Left ventricle myocardium inferior (tissue), 1 donor: ENCODE measurements around the gene COL7A1. TPM values are rescaled to one million over a fixed set of nuclear protein-coding genes. Genes with fewer than 3 reads are reported as not detected.

Experiments
- DNase-seq: peaks from one replicate; pipeline ENCODE4 v3.0.0-alpha.2; 2020
- H3K27ac ChIP-seq: fragments of 200-600 bp; replicated peaks from 2 replicates; pipeline ENCODE4 v1.8.0; 2021
- H3K27me3 ChIP-seq: fragments of 200-600 bp; 2 replicates; pipeline ENCODE4 v1.8.0; 2021; ENCODE audit warnings: low read depth
- H3K36me3 ChIP-seq: fragments of 200-600 bp; 2 replicates; pipeline ENCODE4 v1.8.0; 2021
- H3K4me1 ChIP-seq: fragments of 200-600 bp; 2 replicates; pipeline ENCODE4 v1.8.0; 2021
- H3K4me3 ChIP-seq: fragments of 200-600 bp; 2 replicates; pipeline ENCODE4 v1.8.0; 2021; ENCODE audit warnings: mild to moderate bottlenecking, moderate library complexity
- H3K9me3 ChIP-seq: fragments of 200-600 bp; replicated peaks from 2 replicates; pipeline ENCODE4 v1.8.0; 2021
- intact Hi-C: fragments of 100-400 bp; cut with micrococcal nuclease; formaldehyde crosslinking; loops from one replicate; pipeline ENCODE4 v1.11.0; 2022
- total RNA-seq: library from RNA; stranded (reverse); fragmentation: NEBNext Ultra II Directional; extraction: Animal tissue kit (Norgen Biotek cat#: 25700); gene quantifications from one replicate; pipeline ENCODE4 v1.2.1, GENCODE V29; 2021
- TF ChIP-seq, protein P1 (sequence below): fragments of 200-600 bp; IDR thresholded peaks from 2 replicates; pipeline ENCODE4 v1.8.0; 2021; ENCODE audit warnings: antibody characterized with exemption, mild to moderate bottlenecking, borderline replicate concordance
- donor health status: DM: no; HTN: yes; CAD: no; lungs with severe emphysema.

The COL7A1 gene
- total RNA-seq, 1 donor from 2014 or later = 24.4 TPM

GRCh38 chr3:48597408-48597800 lies 2.3 kb upstream of the COL7A1 start:
- TF ChIP-seq, protein P1, sequence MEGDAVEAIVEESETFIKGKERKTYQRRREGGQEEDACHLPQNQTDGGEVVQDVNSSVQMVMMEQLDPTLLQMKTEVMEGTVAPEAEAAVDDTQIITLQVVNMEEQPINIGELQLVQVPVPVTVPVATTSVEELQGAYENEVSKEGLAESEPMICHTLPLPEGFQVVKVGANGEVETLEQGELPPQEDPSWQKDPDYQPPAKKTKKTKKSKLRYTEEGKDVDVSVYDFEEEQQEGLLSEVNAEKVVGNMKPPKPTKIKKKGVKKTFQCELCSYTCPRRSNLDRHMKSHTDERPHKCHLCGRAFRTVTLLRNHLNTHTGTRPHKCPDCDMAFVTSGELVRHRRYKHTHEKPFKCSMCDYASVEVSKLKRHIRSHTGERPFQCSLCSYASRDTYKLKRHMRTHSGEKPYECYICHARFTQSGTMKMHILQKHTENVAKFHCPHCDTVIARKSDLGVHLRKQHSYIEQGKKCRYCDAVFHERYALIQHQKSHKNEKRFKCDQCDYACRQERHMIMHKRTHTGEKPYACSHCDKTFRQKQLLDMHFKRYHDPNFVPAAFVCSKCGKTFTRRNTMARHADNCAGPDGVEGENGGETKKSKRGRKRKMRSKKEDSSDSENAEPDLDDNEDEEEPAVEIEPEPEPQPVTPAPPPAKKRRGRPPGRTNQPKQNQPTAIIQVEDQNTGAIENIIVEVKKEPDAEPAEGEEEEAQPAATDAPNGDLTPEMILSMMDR = no peak
- H3K27ac ChIP-seq = peak overlapping the region; percentile 95
- peaks cover 36% of the 10 kb centered on the region for H3K36me3 ChIP-seq
- intact Hi-C loops = no loop called here
- no peaks in the 10 kb centered on the region for H3K9me3 ChIP-seq
- peak overlapping the region; percentile 2 for H3K4me3 ChIP-seq
- peaks cover 82% of the 10 kb centered on the region for H3K4me1 ChIP-seq
- no peak for DNase-seq
- H3K27me3 ChIP-seq = peaks cover 10% of the 10 kb centered on the region

DNA sequence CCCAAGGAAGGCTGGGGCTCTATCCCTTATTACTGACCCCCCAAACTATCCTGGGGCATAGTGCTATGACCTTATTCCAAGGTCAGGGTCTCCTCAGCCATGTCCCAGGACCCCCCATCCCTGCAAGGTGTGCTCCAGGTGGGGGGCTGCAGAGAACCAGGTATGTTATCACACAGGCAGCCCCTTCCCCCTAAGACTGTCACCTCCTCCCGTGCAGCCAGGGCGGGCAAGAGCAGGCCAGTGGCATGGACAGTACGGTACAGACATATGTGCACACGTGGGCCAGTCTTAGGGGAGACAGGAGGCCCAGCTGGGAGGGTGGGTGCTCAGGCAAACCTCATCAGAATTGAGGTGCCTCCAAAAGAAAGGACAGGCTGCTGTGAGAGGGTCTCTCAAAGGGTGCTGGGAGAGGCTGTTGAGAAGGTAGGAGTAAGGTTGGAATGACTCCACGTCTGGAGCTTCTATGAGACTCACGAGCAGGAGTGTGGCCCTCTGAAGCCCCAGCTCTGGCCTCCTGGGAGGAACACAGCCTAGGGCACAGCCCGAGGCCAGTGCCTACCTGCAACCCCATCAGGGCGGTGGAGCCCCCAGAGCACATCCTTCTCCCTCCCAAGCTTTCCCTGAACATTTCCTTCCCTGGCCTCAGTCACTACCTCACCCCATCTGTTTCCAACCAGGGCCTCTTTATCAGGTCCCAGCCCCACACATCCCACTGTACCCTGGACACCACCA lies 1.7 kb upstream of the COL7A1 start:
- H3K27ac ChIP-seq = peak overlapping the region; percentile 95

GRCh38 chr3:48596157-48596556 lies 1.0 kb upstream of the COL7A1 start:
- no peak for DNase-seq
- no peaks in the 10 kb centered on the region for H3K9me3 ChIP-seq
- peaks cover 32% of the 10 kb centered on the region for H3K36me3 ChIP-seq
- H3K4me1 ChIP-seq = peaks cover 70% of the 10 kb centered on the region
- peak overlapping the region; percentile 95 for H3K27ac ChIP-seq
- TF ChIP-seq, protein P1 = no peak
- intact Hi-C loops = no loop called here
- H3K4me3 ChIP-seq = no peak overlapping the region
- peaks cover 10% of the 10 kb centered on the region for H3K27me3 ChIP-seq

More for the DNA sequence above, 1.7 kb upstream of the COL7A1 start:
- intact Hi-C loops = no loop called here
- H3K4me3 ChIP-seq = no peak overlapping the region
- peaks cover 34% of the 10 kb centered on the region for H3K36me3 ChIP-seq
- H3K27me3 ChIP-seq = peaks cover 10% of the 10 kb centered on the region
- TF ChIP-seq, protein P1 = no peak
- H3K9me3 ChIP-seq = no peaks in the 10 kb centered on the region
- H3K4me1 ChIP-seq = peaks cover 76% of the 10 kb centered on the region
- no peak for DNase-seq

- intact Hi-C loops = no loop called here
- Histone ChIP-seq H3K27ac (peak overlapping the region; percentile 95), H3K9me3 (no peaks in the 10 kb centered on the region), H3K4me1 (peaks cover 64% of the 10 kb centered on the region), H3K36me3 (peaks cover 27% of the 10 kb centered on the region), H3K27me3 (peaks cover 10% of the 10 kb centered on the region), H3K4me3 (peak overlapping the region; percentile 55)
- DNase-seq = no peak
- TF ChIP-seq, protein P1 = no peak
Observed at GRCh38 chr3:48595526-48596121, 495 bp upstream of the COL7A1 start.

DNA sequence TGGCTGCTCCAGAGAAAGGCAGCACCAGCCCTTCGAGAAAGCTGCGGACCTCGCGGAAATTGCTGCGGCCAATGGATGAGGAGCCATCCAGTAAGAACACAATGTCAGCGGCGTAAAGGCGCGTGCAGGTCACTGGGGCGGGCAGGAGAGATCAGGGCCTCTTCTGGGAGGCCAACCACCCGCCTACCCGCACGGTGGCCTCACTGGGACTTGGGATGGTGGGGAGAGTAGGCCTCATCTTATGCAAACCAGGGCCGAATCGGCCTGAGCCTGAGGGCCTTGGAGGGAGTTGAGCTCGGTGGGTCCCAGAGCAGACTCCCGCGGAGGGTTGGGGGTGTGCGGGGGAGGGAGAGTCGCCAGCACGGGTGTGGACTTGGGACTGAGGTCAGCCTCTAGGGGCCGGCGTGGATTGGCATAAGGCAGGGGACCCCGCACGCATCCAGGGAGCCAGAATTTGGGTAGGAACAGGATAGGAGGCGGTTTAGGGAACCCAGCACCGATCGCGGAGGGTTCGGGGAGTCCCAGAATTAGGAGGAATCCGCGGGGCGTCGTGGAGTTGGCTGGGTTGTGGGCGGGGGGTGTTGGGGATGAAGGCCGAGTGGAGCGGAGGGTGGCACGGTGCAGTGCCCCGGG lies 596 bp downstream of the COL7A1 start:
- TF ChIP-seq, protein P1 = no peak
- DNase-seq = no peak
- intact Hi-C loops = no loop called here
- H3K27me3 ChIP-seq = peaks cover 10% of the 10 kb centered on the region
- H3K36me3 ChIP-seq = peaks cover 16% of the 10 kb centered on the region
- H3K4me1 ChIP-seq = peaks cover 53% of the 10 kb centered on the region
- H3K4me3 ChIP-seq = peak overlapping the region; percentile 55
- H3K9me3 ChIP-seq = no peaks in the 10 kb centered on the region
- H3K27ac ChIP-seq = no peak overlapping the region
